IPS-15b (cell line): Measurements from ENCODE around the gene ARHGAP25.

Source experiments
- H3K27me3 ChIP-seq: one replicate; pipeline ENCODE4 v1.6.1; 2013; ENCODE audit warnings: low read length; ENCODE audit not compliant: control insufficient read depth, insufficient read depth
- H3K36me3 ChIP-seq: one replicate; pipeline ENCODE4 v1.6.1; 2013; ENCODE audit warnings: low read length; ENCODE audit not compliant: control insufficient read depth, insufficient read depth
- H3K4me1 ChIP-seq: one replicate; pipeline ENCODE4 v1.6.1; 2013; ENCODE audit warnings: mild to moderate bottlenecking, low read length; ENCODE audit not compliant: control insufficient read depth, insufficient read depth
- H3K4me3 ChIP-seq: one replicate; pipeline ENCODE4 v1.5.1; 2013; ENCODE audit warnings: low read depth, low read length
- H3K9ac ChIP-seq: one replicate; pipeline ENCODE4 v1.6.1; 2013; ENCODE audit warnings: low read depth, mild to moderate bottlenecking, low read length
- H3K9me3 ChIP-seq: one replicate; pipeline ENCODE4 v1.6.1; 2013; ENCODE audit warnings: mild to moderate bottlenecking, low read length; ENCODE audit not compliant: control insufficient read depth, insufficient read depth

The ARHGAP25 gene

DNA sequence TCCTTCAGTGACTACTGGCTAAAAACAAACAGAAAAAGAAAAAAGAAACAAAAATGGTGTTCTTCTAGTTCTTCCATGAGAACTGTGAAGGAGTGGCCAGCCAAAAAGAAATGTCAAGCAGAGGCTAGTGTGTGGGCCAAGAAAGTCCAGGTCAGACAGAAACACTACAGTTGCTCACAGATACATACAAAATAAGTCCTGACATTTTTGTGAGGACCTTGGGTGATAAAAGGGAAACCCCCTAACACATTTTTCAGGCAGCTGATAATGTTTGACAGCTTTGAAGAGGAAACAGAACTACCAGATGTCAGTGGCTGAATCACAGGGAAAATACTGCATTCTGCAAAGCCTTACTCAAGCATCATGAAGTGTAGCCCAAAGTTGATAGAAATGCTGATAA lies 28.1 kb downstream of the ARHGAP25 start:
- no peaks in the 10 kb centered on the region for H3K36me3 ChIP-seq
- H3K9me3 ChIP-seq = no peaks in the 10 kb centered on the region
- H3K27me3 ChIP-seq = no peaks in the 10 kb centered on the region
- H3K4me1 ChIP-seq = peaks cover 5% of the 10 kb centered on the region
- H3K9ac ChIP-seq = no peak overlapping the region
- no peak overlapping the region for H3K4me3 ChIP-seq

DNA sequence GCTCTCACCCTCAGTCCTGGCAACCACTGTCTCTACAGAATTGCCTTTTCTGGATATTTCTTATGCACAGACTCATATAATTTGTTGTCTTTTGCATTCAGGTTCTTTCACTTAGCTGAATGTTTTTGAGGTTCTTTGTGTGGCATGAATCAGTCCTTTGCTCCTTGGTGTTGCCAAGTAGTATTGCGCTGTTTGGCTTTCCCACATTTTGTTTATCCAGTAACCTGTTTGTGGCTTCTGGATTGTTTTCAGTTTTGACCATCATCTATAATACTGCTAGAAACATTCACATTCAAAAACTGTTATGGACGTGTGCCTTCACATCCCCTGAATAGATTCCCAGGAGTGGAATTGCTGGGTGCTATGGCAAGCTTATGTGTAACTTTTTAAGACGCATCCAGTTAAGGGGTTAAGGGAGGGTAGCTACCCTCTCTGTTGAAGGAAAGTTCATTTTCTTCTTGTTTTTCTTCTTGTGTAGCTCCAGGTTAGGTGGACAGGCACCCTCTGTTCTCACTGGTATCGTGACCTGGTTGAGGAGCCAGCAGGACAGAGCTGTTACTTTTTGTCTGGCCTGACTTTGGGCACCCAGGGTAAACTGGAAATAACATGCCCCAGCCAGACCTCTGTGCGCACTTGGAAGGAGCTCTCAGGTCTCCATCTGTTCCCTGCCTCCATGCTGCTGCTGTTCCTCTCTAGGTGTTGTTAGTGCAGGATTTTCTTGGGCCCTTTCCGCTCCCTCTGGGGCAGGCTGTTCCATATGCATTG lies 29.6 kb downstream of the ARHGAP25 start:
- Histone ChIP-seq H3K9me3 (no peaks in the 10 kb centered on the region), H3K4me1 (peaks cover 5% of the 10 kb centered on the region), H3K4me3 (no peak overlapping the region), H3K9ac (no peak overlapping the region), H3K36me3 (no peaks in the 10 kb centered on the region), H3K27me3 (no peaks in the 10 kb centered on the region)

DNA sequence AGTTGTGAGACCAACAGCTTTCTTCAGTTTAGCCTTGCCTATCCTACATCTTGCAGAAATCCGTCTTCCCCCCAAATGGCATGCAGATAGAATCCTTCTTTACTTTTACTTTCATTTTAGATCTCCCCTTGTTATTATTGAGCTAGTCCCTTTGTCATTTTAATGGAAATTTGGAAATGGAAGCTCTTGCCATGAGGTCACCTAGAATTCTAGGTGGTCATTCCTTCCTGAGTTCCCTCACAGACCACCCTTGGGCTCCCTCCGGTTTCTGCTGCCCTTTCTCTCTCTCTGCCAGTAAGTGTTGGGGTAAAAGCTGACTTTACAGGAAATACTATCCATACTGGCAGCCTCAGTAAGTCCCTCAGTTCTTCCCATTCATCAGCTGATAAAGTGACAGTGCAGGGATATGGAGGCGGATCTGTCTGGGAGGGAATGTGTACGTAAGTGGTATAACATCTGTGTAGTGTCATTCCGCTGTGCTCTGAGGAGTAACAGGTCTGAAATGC lies 30.2 kb downstream of the ARHGAP25 start:
- Histone ChIP-seq H3K4me3 (no peak overlapping the region), H3K27me3 (no peaks in the 10 kb centered on the region), H3K9me3 (no peaks in the 10 kb centered on the region), H3K9ac (no peak overlapping the region), H3K36me3 (no peaks in the 10 kb centered on the region), H3K4me1 (peaks cover 5% of the 10 kb centered on the region)

- peaks cover 5% of the 10 kb centered on the region for H3K4me1 ChIP-seq
- no peaks in the 10 kb centered on the region for H3K27me3 ChIP-seq
- H3K9ac ChIP-seq = no peak overlapping the region
- no peak overlapping the region for H3K4me3 ChIP-seq
- H3K9me3 ChIP-seq = no peaks in the 10 kb centered on the region
- no peaks in the 10 kb centered on the region for H3K36me3 ChIP-seq
These were observed 31.2 kb downstream of the ARHGAP25 start for GRCh38 chr2:68765739-68766375.

- Histone ChIP-seq H3K4me3 (no peak overlapping the region), H3K36me3 (no peaks in the 10 kb centered on the region), H3K9ac (no peak overlapping the region), H3K4me1 (peaks cover 5% of the 10 kb centered on the region), H3K27me3 (no peaks in the 10 kb centered on the region), H3K9me3 (no peaks in the 10 kb centered on the region)
These were observed 31.8 kb downstream of the ARHGAP25 start for GRCh38 chr2:68766376-68766845.

DNA sequence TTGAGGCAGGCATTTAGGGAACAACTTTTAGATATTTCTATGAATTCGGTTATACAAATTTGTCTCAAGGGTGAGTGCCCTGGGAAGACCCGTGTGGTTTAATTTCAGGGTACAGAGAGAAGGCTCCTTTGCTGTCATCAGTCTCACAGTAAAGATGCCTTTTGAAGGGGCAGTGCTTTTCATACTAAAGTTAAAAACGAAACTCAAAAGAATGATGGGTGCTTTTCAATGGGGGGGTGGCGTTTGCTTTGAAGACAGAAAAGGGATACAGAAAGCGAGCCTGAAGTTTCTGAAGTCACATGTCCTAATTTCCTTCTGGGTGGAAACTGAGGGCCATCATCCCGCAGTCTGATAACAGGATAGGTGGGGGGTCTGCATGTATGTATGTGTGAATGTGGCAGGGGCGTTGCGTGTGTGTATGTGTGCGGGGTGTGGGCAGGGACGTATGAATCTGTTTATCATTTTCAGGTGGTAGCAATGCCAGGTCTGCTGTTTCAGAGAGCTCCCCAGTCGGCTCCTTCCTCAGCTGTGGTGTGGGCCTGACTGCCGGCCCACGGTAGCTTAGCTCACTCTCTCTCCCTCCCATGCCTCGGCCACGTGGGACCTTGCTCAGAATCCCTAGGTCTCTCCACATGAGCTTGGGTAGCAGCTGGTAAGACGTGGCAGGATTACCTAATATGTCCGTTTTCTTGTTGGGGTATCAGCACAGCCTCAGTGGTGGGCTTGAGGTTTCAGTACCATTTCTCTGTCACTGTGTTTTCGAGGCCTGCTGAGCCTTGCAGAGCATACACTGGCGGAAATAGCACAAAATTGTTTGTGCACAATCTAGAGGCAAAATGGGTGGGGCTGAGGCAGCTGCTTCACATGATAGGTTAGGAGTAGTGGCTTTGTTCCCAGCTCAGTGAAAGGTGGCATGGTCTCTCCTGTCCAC lies 32.7 kb downstream of the ARHGAP25 start:
- Histone ChIP-seq H3K4me1 (peaks cover 5% of the 10 kb centered on the region), H3K36me3 (no peaks in the 10 kb centered on the region), H3K27me3 (no peaks in the 10 kb centered on the region), H3K4me3 (no peak overlapping the region), H3K9ac (no peak overlapping the region), H3K9me3 (no peaks in the 10 kb centered on the region)

DNA sequence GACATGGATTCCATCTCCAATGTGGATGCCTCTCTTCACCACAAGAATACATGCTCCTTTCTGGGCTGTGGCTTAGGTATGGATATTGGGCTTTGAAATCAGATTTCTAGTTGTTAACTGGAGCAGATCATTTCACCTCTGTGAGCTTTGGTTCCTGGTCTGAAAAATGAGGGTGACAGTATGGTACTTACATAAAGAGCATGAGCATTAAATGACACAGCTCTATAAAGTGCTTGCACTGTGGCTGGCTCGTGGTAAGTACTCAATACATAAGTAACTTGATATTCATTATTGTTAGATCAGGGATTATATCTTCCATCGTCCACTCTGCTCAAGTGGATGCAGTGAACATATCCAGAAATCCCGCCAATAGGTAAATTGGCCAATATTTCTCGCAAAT lies 33.4 kb downstream of the ARHGAP25 start:
- H3K4me3 ChIP-seq = no peak overlapping the region
- H3K4me1 ChIP-seq = peaks cover 5% of the 10 kb centered on the region
- no peak overlapping the region for H3K9ac ChIP-seq
- H3K9me3 ChIP-seq = no peaks in the 10 kb centered on the region
- no peaks in the 10 kb centered on the region for H3K36me3 ChIP-seq
- no peaks in the 10 kb centered on the region for H3K27me3 ChIP-seq

DNA sequence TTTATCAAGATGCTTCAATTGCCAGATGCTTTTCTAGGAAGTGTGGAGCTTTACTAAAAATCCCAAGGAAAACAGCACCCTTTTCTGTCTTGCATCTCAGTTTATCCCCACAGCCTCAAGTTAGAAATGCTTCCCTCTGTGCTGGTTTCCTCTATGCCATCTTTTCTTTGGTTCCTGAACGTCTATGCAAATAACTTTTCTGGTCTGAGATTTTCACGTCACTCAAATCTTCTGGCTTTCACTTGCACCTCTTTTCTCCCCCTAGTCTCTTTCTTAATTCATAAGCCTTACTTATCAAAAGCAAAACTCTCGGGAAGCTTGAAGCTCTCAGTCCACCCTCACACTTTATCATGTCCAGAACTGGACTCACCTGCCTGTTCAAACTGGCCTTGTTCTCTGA lies 33.9 kb downstream of the ARHGAP25 start:
- H3K9me3 ChIP-seq = no peaks in the 10 kb centered on the region
- H3K27me3 ChIP-seq = no peaks in the 10 kb centered on the region
- H3K9ac ChIP-seq = no peak overlapping the region
- peaks cover 5% of the 10 kb centered on the region for H3K4me1 ChIP-seq
- no peak overlapping the region for H3K4me3 ChIP-seq
- H3K36me3 ChIP-seq = no peaks in the 10 kb centered on the region

DNA sequence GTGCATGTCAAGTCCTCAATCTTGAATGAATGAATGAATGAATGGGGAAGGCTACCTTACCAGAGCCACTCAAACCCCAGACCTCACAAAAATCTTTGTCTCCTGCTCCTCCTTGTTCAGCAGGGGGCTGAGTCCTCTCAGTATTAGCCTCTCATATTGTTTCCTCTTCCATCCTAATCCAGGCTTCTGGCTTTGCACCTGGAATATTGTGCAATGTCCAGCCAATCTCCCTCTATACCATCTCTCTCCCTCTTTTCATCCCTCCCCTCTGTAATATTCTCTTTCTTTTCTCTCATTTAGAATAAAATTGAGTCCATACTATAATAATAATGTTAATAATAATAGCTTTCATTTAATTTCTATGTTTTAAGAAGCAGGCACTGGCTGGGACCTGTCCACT lies 34.3 kb downstream of the ARHGAP25 start:
- Histone ChIP-seq H3K4me3 (no peak overlapping the region), H3K36me3 (no peaks in the 10 kb centered on the region), H3K9ac (no peak overlapping the region), H3K27me3 (no peaks in the 10 kb centered on the region), H3K9me3 (no peaks in the 10 kb centered on the region), H3K4me1 (peaks cover 5% of the 10 kb centered on the region)

- Histone ChIP-seq H3K4me3 (no peak overlapping the region), H3K4me1 (no peaks in the 10 kb centered on the region), H3K9me3 (no peaks in the 10 kb centered on the region), H3K9ac (no peak overlapping the region), H3K36me3 (no peaks in the 10 kb centered on the region), H3K27me3 (no peaks in the 10 kb centered on the region)
These were observed 35.1 kb downstream of the ARHGAP25 start for GRCh38 chr2:68769586-68770270.
